A673 (cell line): Measurements from ENCODE around the gene CDC7. TPM values are rescaled to one million over a fixed set of nuclear protein-coding genes. Genes with fewer than 3 reads are reported as not detected.

ENCODE experiments used
- BruUV-seq: library from RNA; stranded (reverse); fragments of 400-500 nt; replicated peaks from 2 replicates; lab custom pipeline; 2021; lab: Mats Ljungman, UMichigan
- CTCF ChIA-PET: fragments of 300-600 bp; sonication (Branson Sonifier 250); formaldehyde crosslinking; loops from one replicate; lab custom pipeline; 2022; ENCODE audit warnings: antibody characterized with exemption; lab: Charles Lee
- POLR2A ChIA-PET: fragments of 300-600 bp; sonication (Branson Sonifier 250); formaldehyde crosslinking; loops from one replicate; lab custom pipeline; 2022; ENCODE audit warnings: antibody characterized with exemption; ENCODE audit not compliant: low non-redundant PET; lab: Charles Lee
- DNase-seq: peaks from one replicate; pipeline ENCODE4 v3.0.0-alpha.2; 2015; ENCODE audit warnings: low spot score
- H3K27ac ChIP-seq: fragments of 200-600 bp; sonication (generic); 2 replicates; pipeline ENCODE4 v1.5.1; 2016; ENCODE audit warnings: mixed run types, low read depth, mild to moderate bottlenecking, mixed read lengths, antibody characterized with exemption, low read length; ENCODE audit not compliant: poor library complexity, severe bottlenecking
- H3K27me3 ChIP-seq: fragments of 200-600 bp; sonication (generic); replicated peaks from 2 replicates; pipeline ENCODE4 v1.6.1; 2017; ENCODE audit warnings: mixed run types, low read depth, mild to moderate bottlenecking, mixed read lengths, antibody characterized with exemption, low read length; ENCODE audit not compliant: insufficient read depth, poor library complexity
- H3K36me3 ChIP-seq: fragments of 200-600 bp; sonication (generic); 2 replicates; pipeline ENCODE4 v1.6.1; 2016; ENCODE audit warnings: mixed run types, mild to moderate bottlenecking, mixed read lengths, antibody characterized with exemption, low read length; ENCODE audit not compliant: insufficient read depth, poor library complexity, severe bottlenecking
- H3K4me1 ChIP-seq: fragments of 200-600 bp; sonication (generic); 2 replicates; pipeline ENCODE4 v1.6.1; 2017; ENCODE audit warnings: mixed run types, mild to moderate bottlenecking, mixed read lengths, antibody characterized with exemption, low read length; ENCODE audit not compliant: insufficient read depth, poor library complexity, severe bottlenecking
- H3K4me3 ChIP-seq: fragments of 200-600 bp; sonication (generic); 2 replicates; pipeline ENCODE4 v1.5.1; 2016; ENCODE audit warnings: low read depth, mixed run types, mild to moderate bottlenecking, mixed read lengths, low read length; ENCODE audit not compliant: poor library complexity, severe bottlenecking
- H3K9me3 ChIP-seq: fragments of 200-600 bp; sonication (generic); 2 replicates; pipeline ENCODE4 v1.6.1; 2016; ENCODE audit warnings: mixed run types, low read depth, mild to moderate bottlenecking, mixed read lengths, antibody characterized with exemption, low read length; ENCODE audit not compliant: poor library complexity, severe bottlenecking
- CTCF ChIP-seq: fragments of 300-800, 200-600 bp; sonication (generic); conservative IDR thresholded peaks from 2 replicates; pipeline ENCODE4 v1.5.1; 2017; ENCODE audit warnings: low read depth, mild to moderate bottlenecking, antibody characterized with exemption, low read length, moderate library complexity, mixed read lengths
- EZH2 ChIP-seq: fragments of 200-600 bp; sonication (generic); IDR thresholded peaks from 2 replicates; pipeline ENCODE4 v1.6.1; 2017; ENCODE audit warnings: borderline replicate concordance, low read depth, mild to moderate bottlenecking, mixed read lengths, antibody characterized with exemption, low read length; ENCODE audit not compliant: poor library complexity, severe bottlenecking
- intact Hi-C: fragments of 100-400 bp; cut with micrococcal nuclease; formaldehyde crosslinking; loops from one replicate; pipeline ENCODE4 v1.10.0; 2022; ENCODE audit not compliant: unreplicated experiment
- total RNA-seq: library from RNA; stranded (reverse); gene quantifications from 2 replicates; pipeline ENCODE4 v1.2.3, GENCODE V29; 2021

The CDC7 gene
- total RNA-seq, 1 experiment from 2014 or later = 34.0 TPM

- Histone ChIP-seq H3K4me3 (no peak overlapping the region), H3K9me3 (no peaks in the 10 kb centered on the region), H3K27ac (no peak overlapping the region), H3K36me3 (no peaks in the 10 kb centered on the region), H3K27me3 (no peaks in the 10 kb centered on the region), H3K4me1 (no peaks in the 10 kb centered on the region)
- POLR2A ChIA-PET = no interaction called here
- intact Hi-C loops = no loop called here
- TF ChIP-seq CTCF (no peak), EZH2 (no peak)
- CTCF ChIA-PET = no interaction called here
- no TSS peak for BruUV-seq
- no peak for DNase-seq
These were observed 37.3 kb downstream of the CDC7 start for GRCh38 chr1:91537987-91538304.

- TF ChIP-seq CTCF = no peak
- peaks cover 6% of the 10 kb centered on the region for H3K27me3 ChIP-seq
- ChIA-PET POLR2A (no interaction called here), CTCF (no interaction called here)
- intact Hi-C loops = no loop called here
- no peak overlapping the region for H3K4me3 ChIP-seq
- no peak overlapping the region for H3K27ac ChIP-seq
- no peaks in the 10 kb centered on the region for H3K4me1 ChIP-seq
- BruUV-seq = no TSS peak
- H3K36me3 ChIP-seq = no peaks in the 10 kb centered on the region
- no peak for DNase-seq
- no peaks in the 10 kb centered on the region for H3K9me3 ChIP-seq
These were observed 40.3 kb downstream of the CDC7 start for GRCh38 chr1:91540910-91541309.

GRCh38 chr1:91541918-91542533, 41.4 kb downstream of the CDC7 start:
- no peak overlapping the region for H3K4me3 ChIP-seq
- POLR2A ChIA-PET = no interaction called here
- CTCF ChIA-PET = no interaction called here

More at GRCh38 chr1:91541918-91542533, 41.4 kb downstream of the CDC7 start:
- intact Hi-C loops = no loop called here
- BruUV-seq = no TSS peak
- Histone ChIP-seq H3K36me3 (no peaks in the 10 kb centered on the region), H3K27ac (no peak overlapping the region), H3K4me1 (no peaks in the 10 kb centered on the region), H3K27me3 (peaks cover 6% of the 10 kb centered on the region), H3K9me3 (no peaks in the 10 kb centered on the region)
- DNase-seq = no peak
- no peak for TF ChIP-seq EZH2
- TF ChIP-seq CTCF = no peak
